SK-N-SH (cell line): Measurements from ENCODE around the gene MFAP2. TPM values are rescaled to one million over a fixed set of nuclear protein-coding genes. Genes with fewer than 3 reads are reported as not detected.

ENCODE experiments used
- CTCF ChIA-PET: fragments of 300-600, 350-600 bp; formaldehyde crosslinking; extraction: SDS; loops from one replicate; lab custom pipeline; 2021; lab: Yijun Ruan, JAX
- POLR2A ChIA-PET: fragments of 350-600 bp; sonication (Branson Sonifier 250); formaldehyde crosslinking; extraction: SDS; loops from one replicate; lab custom pipeline; 2020; ENCODE audit warnings: antibody characterized with exemption, inconsistent platforms; lab: Yijun Ruan, JAX
- DNase-seq: peaks from one replicate; pipeline ENCODE4 v3.0.0; 2012
- H2AFZ ChIP-seq: fragments of 200-600 bp; sonication (generic); 2 replicates; pipeline ENCODE4 v1.8.1; 2016; ENCODE audit warnings: antibody characterized with exemption, mild to moderate bottlenecking, low read depth
- H3F3A ChIP-seq: fragments of 200-600 bp; sonication (generic); replicated peaks from 2 replicates; pipeline ENCODE3; 2016; ENCODE audit warnings: antibody characterized with exemption, mild to moderate bottlenecking; ENCODE audit not compliant: insufficient read depth
- H3K27ac ChIP-seq, 2 experiments: fragments of 200-500 bp in 1 of 2; fragments of 200-600 bp in 1 of 2; sonication (Bioruptor generic) in 1 of 2; sonication (generic), shearing (Covaris generic) in 1 of 2; 2 replicates each; pipeline versions ENCODE4 v1.5.1 to v1.6.1; 2014 to 2016; ENCODE audit warnings: low read depth in 2 of 2, inconsistent platforms in 1 of 2, low read length in 1 of 2, mild to moderate bottlenecking in 1 of 2, mixed read lengths in 1 of 2
- H3K27me3 ChIP-seq: fragments of 200-600 bp; sonication (generic), shearing (Covaris generic); 2 replicates; pipeline ENCODE4 v1.6.1; 2016; ENCODE audit warnings: mixed run types; ENCODE audit not compliant: insufficient read depth
- H3K36me3 ChIP-seq, 2 experiments: fragments of 200-500 bp in 1 of 2; fragments of 200-600 bp in 1 of 2; sonication (Bioruptor generic) in 1 of 2; sonication (generic) in 1 of 2; replicated peaks in 1 of 2; 2 replicates each; pipeline versions ENCODE3 to v1.5.1; 2014 to 2016; ENCODE audit warnings: low read length in 1 of 2, mild to moderate bottlenecking in 1 of 2; ENCODE audit not compliant: insufficient read depth in 2 of 2, control insufficient read depth in 1 of 2
- H3K4me1 ChIP-seq, 2 experiments: fragments of 200-500 bp in 1 of 2; fragments of 200-600 bp in 1 of 2; sonication (Bioruptor generic) in 1 of 2; sonication (generic), shearing (Covaris generic) in 1 of 2; 2 replicates each; pipeline versions ENCODE4 v1.5.1 to v1.6.1; 2014 to 2016; ENCODE audit warnings: low read depth in 1 of 2, low read length in 1 of 2, mixed run types in 1 of 2; ENCODE audit not compliant: insufficient read depth in 2 of 2, control insufficient read depth in 1 of 2
- H3K4me2 ChIP-seq: fragments of 200-600 bp; sonication (generic), shearing (Covaris generic); 2 replicates; pipeline ENCODE4 v1.6.1; 2017; ENCODE audit warnings: mixed run types
- H3K4me3 ChIP-seq, 2 experiments: fragments of 200-500 bp in 1 of 2; fragments of 200-600 bp in 1 of 2; sonication (Bioruptor generic) in 1 of 2; sonication (generic), shearing (Covaris generic) in 1 of 2; 2 replicates each; pipeline versions ENCODE4 v1.5.1 to v1.8.1; 2014 to 2016; ENCODE audit warnings: low read depth in 2 of 2, inconsistent platforms in 1 of 2, low read length in 1 of 2, mild to moderate bottlenecking in 1 of 2, mixed read lengths in 1 of 2, moderate library complexity in 1 of 2
- H3K79me2 ChIP-seq: fragments of 200-600 bp; sonication (generic); 2 replicates; pipeline ENCODE4 v1.8.1; 2017; ENCODE audit warnings: mild to moderate bottlenecking; ENCODE audit not compliant: insufficient read depth
- H3K9ac ChIP-seq: fragments of 200-600 bp; sonication (generic); 2 replicates; pipeline ENCODE4 v1.6.1; 2017; ENCODE audit warnings: mixed run types
- H3K9me2 ChIP-seq: fragments of 200-600 bp; sonication (generic); 2 replicates; pipeline ENCODE4 v1.6.1; 2017; ENCODE audit warnings: mixed run types
- H3K9me3 ChIP-seq: fragments of 200-600 bp; sonication (generic); 2 replicates; pipeline ENCODE4 v1.6.1; 2017; ENCODE audit warnings: mixed run types, mild to moderate bottlenecking, moderate library complexity
- H4K20me1 ChIP-seq: fragments of 200-600 bp; sonication (generic); 2 replicates; pipeline ENCODE4 v1.6.1; 2017; ENCODE audit warnings: mild to moderate bottlenecking, mixed run types; ENCODE audit not compliant: insufficient read depth
- CHD2 ChIP-seq: fragments of 150-350 bp; IDR thresholded peaks from 2 replicates; pipeline ENCODE4 v1.6.1; 2018; ENCODE audit warnings: low read length; ENCODE audit not compliant: partially characterized antibody
- GABPA ChIP-seq: IDR thresholded peaks from 2 replicates; pipeline ENCODE4 v1.4.0; 2012; ENCODE audit warnings: low read depth, mild to moderate bottlenecking
- POLR2AphosphoS5 ChIP-seq: IDR thresholded peaks from 2 replicates; pipeline ENCODE4 v1.6.1; 2012; ENCODE audit warnings: low read depth, low read length
- RFX5 ChIP-seq: IDR thresholded peaks from 2 replicates; pipeline ENCODE4 v1.6.1; 2012; ENCODE audit warnings: mild to moderate bottlenecking, improper control_type of control experiment, low read length
- SIN3A ChIP-seq: IDR thresholded peaks from 2 replicates; pipeline ENCODE4 v1.6.1; 2012; ENCODE audit warnings: low read depth, mild to moderate bottlenecking, low read length, moderate library complexity, borderline replicate concordance
- TCF12 ChIP-seq: IDR thresholded peaks from 2 replicates; pipeline ENCODE4 v1.4.0; 2012
- WGBS: methylation state at CpG from one replicate; pipeline ENCODE4 v1.1.6; 2017; ENCODE audit warnings: low lambda C conversion rate; 5-methylcytosine and 5-hydroxymethylcytosine counted together
- polyA plus RNA-seq, 3 experiments: library from polyadenylated mRNA; depleted of rRNA; stranded (reverse); fragments of >200 nt; gene quantifications; 2 replicates each; pipeline ENCODE4 v1.2.3, GENCODE V29; 2012
- TF ChIP-seq, protein P1 (sequence below): IDR thresholded peaks from 2 replicates; pipeline ENCODE4 v1.6.1; 2012; ENCODE audit warnings: mild to moderate bottlenecking, low read depth, low read length, moderate library complexity
- TF ChIP-seq, protein P2 (sequence below): IDR thresholded peaks from 2 replicates; pipeline ENCODE4; 2012
- TF ChIP-seq, protein P3 (sequence below): fragments of 150-350 bp; IDR thresholded peaks from 2 replicates; pipeline ENCODE4 v1.6.1; 2016; ENCODE audit warnings: mild to moderate bottlenecking, low read depth, low read length

MFAP2 gene
- polyA plus RNA-seq, 1 of the 3 experiments (the other 2 are of a cell fraction), result 189 TPM

DNA sequence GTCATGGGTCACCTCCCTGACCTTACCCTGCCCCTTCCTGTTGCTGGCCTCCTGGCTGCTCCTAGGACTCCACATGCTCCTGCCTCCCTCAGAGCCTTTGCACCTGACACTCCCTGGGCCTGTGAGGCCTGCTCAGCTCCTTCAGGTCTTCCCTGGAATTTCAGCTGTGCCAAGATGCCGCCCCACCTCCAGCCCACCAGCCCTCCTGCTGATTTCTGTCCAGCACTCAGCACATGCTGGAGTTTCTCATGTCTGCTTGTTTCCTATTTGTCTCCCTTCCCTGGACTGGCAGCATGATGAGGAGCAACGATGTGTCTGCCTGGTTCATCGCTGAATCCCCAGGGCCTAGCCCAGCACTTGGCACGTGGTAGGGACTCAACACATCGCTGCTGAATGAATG, 3.0 kb downstream of the MFAP2 start (continued):
- TF ChIP-seq, protein P1, sequence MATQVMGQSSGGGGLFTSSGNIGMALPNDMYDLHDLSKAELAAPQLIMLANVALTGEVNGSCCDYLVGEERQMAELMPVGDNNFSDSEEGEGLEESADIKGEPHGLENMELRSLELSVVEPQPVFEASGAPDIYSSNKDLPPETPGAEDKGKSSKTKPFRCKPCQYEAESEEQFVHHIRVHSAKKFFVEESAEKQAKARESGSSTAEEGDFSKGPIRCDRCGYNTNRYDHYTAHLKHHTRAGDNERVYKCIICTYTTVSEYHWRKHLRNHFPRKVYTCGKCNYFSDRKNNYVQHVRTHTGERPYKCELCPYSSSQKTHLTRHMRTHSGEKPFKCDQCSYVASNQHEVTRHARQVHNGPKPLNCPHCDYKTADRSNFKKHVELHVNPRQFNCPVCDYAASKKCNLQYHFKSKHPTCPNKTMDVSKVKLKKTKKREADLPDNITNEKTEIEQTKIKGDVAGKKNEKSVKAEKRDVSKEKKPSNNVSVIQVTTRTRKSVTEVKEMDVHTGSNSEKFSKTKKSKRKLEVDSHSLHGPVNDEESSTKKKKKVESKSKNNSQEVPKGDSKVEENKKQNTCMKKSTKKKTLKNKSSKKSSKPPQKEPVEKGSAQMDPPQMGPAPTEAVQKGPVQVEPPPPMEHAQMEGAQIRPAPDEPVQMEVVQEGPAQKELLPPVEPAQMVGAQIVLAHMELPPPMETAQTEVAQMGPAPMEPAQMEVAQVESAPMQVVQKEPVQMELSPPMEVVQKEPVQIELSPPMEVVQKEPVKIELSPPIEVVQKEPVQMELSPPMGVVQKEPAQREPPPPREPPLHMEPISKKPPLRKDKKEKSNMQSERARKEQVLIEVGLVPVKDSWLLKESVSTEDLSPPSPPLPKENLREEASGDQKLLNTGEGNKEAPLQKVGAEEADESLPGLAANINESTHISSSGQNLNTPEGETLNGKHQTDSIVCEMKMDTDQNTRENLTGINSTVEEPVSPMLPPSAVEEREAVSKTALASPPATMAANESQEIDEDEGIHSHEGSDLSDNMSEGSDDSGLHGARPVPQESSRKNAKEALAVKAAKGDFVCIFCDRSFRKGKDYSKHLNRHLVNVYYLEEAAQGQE, result no peak
- TF ChIP-seq CHD2 (no peak), GABPA (no peak)
- TF ChIP-seq, protein P2, sequence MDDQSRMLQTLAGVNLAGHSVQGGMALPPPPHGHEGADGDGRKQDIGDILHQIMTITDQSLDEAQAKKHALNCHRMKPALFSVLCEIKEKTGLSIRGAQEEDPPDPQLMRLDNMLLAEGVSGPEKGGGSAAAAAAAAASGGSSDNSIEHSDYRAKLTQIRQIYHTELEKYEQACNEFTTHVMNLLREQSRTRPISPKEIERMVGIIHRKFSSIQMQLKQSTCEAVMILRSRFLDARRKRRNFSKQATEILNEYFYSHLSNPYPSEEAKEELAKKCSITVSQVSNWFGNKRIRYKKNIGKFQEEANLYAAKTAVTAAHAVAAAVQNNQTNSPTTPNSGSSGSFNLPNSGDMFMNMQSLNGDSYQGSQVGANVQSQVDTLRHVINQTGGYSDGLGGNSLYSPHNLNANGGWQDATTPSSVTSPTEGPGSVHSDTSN, result no peak

DNA sequence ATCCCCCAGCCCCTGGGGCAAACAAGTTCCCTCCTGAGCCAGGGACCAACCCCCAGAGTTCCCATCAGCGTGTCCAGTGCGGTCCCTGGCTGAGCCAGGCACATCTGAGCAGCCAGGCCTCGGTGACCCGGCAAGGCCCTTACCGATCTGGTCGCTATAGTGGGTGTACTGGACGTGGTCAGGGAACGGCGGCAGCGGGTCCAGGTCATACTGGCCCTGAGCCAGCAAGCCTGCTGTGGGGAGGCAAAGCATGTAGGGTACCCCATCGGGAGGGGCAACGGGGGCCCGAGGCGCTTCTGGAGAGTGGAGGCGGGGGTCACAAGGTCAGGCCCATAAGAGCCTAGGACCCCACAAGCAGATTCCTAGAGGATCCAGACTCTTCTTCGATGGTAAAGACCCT, 3.5 kb downstream of the MFAP2 start:
- Histone ChIP-seq H3K4me1 (peaks cover 16 to 47% of the 10 kb centered on the region in 2 experiments; a peak in 2 of 4 replicates), H3K79me2 (peaks cover 54% of the 10 kb centered on the region), H3K27me3 (no peaks in the 10 kb centered on the region), H4K20me1 (peaks cover 44% of the 10 kb centered on the region), H3K36me3 (peaks cover 8 to 18% of the 10 kb centered on the region in 2 experiments), H3K4me2 (no peak overlapping the region), H3K9me3 (no peaks in the 10 kb centered on the region), H3K9ac (no peak overlapping the region), H3K4me3 (no peak overlapping the region), H2AFZ (no peak overlapping the region), H3F3A (peaks cover 20% of the 10 kb centered on the region), H3K27ac (peak overlapping the region in 1 of 2 experiments; percentile 97; a peak in 2 of 4 replicates), H3K9me2 (no peaks in the 10 kb centered on the region)
- no peak for DNase-seq
- TF ChIP-seq SIN3A (no peak), RFX5 (no peak), TCF12 (no peak), POLR2AphosphoS5 (no peak)
- TF ChIP-seq, protein P3, sequence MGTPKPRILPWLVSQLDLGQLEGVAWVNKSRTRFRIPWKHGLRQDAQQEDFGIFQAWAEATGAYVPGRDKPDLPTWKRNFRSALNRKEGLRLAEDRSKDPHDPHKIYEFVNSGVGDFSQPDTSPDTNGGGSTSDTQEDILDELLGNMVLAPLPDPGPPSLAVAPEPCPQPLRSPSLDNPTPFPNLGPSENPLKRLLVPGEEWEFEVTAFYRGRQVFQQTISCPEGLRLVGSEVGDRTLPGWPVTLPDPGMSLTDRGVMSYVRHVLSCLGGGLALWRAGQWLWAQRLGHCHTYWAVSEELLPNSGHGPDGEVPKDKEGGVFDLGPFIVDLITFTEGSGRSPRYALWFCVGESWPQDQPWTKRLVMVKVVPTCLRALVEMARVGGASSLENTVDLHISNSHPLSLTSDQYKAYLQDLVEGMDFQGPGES, result no peak
- TF ChIP-seq, protein P1, result no peak
- ChIA-PET POLR2A (interaction anchor here (1.5 kb wide), 1 partner anchor 10 kb away, joined by 4 read pairs; no protein-coding TSS in a partner anchor), CTCF (interaction anchor here (1.0 to 5.5 kb wide), 3 partner anchors 9 to 69 kb away, joined by 4 to 32 read pairs (median 5); no protein-coding TSS in a partner anchor)
- WGBS, result 82% methylated on average over 12 of the region's 16 CpGs
